K562 treated with DMSO at 1 percent for 4 hours (cell line): ENCODE results near the gene SPATA31A7. TPM values are rescaled to one million over a fixed set of nuclear protein-coding genes. Genes with fewer than 3 reads are reported as not detected.

Experiments
- total RNA-seq: library from RNA; unstranded; fragments of 300-600 nt; gene quantifications from 2 replicates; pipeline ENCODE4 v1.2.3, GENCODE V29; 2022; ENCODE audit not compliant: insufficient read depth

Gene SPATA31A7
- total RNA-seq, result not detected in 2 replicates

DNA sequence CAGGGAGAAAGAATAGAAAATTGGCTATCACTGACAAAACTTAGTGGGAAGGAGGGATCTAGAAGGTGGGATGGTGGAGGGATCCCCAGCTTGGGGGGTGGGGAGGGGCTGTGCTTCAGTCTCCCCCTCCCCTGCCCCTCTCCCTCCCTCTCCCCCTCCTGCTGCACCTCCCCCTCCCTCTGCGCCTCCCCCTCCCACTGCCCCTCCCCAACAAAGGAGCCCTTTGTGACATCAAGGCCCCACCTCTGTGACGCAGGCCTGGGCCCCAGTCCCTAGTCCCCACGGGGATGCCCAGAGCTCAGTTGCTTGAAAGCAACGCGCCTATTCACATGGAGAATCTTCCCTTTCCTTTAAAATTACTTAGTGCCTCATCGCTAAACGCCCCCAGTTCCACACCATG, at the start of gene SPATA31A7:
Gene SPATA31A7, plus strand, starts transcription at position 301 of the 400 bp plus-strand sequence. Its CDS starts 29 bp downstream, at position 330.

